Stimulated activated CD4-positive, alpha-beta T cell treated with anti-CD3 and anti-CD28 coated beads, TNF-alpha, amount 100 ng/mL, for 24 hours (primary cell): ENCODE measurements around the gene MAP6.

Experiments
- DNase-seq, 3 experiments: peaks; one replicate each; pipeline ENCODE4 v3.0.0-alpha.2; 2020; ENCODE audit warnings: low read depth in 3 of 3

The MAP6 gene

DNA sequence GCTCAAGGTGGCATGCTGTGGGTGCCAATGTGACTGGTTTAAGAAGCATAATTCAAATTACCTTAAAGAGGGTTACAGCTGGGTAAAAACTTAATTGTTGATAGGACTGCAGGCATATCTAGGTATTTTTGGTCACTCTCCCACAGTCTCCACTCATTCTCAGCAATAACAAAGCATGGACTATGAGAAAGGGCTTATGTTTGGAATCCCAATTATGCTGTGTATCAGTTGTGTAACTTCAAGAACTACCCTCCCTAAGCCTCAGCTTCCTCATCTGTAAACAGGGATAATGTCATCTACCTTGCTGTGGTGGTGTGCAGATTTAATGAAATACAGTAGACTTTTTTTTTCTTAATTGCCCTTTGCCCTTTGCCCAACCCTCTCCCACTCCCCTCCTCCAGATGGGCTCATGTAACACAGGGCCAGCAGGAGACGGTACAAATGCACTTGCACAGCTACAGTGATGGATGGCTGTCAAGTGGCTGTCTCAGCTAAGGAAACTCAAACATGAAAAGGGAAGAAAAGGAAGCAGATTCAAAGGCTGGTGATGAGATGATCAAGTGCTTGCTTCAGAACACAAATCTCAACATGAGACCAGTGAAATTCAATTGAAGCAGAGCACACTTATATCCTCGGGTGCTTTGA is 37.6 kb downstream of the MAP6 start:
- DNase-seq, result no peak

DNA sequence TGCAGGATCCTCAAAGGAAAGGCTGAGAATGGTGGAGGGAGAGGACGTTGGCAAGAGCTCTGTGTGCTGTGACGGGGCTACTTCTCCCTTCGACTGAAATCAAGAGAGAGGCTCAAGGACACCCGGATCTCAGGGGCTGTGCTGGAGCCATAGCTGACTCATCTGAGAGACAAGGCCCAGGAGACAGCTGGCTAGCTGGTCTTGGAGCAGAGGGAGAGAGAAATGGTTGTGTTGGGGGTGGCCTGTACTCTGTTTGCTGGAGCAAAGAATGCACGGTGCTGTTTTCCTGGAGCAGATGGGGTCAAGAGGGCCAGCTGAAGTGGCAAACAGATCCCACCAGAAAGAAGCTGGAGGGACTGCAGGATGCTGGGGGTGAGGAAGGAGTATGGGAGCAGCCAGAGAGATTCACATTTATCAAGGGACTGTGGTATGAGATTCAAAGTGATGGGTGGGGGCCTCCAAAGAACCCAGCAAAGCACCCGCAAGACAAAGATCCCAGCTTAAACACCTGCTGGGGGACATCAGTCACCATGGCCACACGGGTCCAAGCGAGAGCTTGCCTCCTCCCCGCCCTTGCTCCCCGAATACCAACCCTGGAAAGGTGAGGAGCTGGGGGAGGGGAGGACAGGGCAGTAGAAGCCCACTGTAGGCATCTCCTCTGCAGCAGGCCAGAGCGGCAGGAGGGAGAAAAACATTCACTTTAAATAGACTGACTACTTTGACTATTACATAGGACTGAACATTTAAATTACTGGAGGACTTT is 40.8 kb downstream of the MAP6 start:
- DNase-seq, result no peak

DNA sequence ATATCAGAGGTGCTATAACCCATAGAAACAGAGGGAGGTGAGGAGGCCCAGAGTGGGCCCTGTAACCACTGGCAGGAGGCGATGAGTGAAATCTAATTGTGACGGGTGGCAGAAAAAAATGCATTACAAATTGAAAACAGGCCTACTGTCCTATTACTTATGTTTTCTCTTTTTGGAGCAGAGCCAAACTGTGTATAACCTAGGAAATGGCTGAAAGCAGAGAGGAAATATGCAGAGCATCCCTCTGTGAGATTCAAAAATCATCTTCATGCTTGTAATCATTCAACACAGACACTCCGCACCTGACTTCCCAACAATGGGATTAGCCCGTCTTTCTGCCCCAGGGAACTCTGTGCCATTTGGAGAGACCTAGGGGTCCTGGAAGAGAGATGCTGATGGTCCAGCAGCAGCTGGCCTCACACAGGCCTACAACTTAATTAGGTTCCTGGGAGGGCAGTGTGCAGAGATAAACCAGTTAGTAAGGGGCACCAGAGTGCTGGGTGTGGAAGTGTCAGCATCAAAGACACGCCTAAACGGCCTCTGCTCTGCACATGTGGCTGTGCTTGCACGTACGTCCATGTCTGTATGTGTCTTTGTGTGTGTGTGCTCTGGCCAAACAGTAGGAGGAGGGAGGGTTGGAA is 41.8 kb downstream of the MAP6 start:
- DNase-seq, result no peak

DNA sequence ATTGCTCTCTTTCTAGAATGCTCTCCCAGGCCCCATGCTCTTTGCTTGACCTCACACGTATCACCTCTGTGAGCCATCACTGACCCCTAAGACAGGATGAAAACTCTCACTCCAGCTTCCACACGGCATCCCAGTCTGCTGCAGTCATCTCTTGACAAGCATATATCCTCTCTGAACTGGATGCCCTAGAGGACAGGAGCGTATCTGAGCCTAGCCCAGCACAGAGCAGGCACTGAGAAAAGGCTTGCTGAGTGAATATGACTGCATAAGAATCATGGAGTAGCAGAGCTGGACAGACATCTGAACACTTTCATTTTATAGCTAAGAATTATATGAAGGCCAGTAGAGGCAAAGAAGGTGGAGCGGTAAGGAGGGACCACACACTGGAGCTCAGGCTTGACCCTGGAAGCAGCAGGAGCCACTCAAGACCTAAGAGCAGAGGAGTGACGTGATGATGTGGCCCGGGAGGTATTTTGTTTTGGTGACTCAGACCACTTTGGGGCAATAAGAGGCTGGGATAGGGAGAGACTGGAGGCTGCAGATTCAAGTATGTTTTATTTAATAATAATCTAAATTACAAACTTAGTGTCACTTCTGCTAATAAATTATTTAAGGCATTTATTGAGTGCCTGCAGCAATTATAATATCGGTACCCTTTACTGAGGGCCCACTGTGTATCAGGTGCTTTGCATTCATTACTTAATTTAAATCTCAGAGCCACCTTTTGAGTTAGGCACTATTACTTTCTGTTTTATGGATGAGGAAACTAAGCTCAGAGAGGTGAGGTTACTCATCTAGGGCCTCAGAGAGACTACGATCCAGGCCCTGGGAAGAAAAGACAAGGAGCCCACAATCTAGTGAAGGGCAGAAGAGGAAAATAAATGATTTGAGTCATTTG is 42.6 kb downstream of the MAP6 start:
- no peak for DNase-seq

DNA sequence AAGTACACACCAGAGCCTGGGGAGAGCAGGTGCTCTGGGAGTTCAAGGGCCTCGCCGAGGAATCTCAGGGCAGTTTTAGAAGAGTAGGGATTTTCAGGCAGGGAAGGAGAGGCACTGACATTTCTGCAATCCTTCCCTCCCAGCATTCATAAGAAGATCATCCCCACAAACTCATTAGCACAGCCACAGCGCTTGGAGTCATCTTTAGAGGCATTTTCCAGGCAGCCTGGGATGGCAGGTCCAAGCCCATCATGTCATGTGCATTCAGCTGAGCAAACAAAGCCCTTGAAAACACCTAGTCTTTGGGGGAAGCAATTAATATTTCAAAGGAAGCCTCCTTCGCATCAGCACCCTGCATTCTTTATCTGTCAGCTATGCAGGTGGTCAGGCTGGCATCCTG is 43.8 kb downstream of the MAP6 start:
- DNase-seq, result no peak

DNA sequence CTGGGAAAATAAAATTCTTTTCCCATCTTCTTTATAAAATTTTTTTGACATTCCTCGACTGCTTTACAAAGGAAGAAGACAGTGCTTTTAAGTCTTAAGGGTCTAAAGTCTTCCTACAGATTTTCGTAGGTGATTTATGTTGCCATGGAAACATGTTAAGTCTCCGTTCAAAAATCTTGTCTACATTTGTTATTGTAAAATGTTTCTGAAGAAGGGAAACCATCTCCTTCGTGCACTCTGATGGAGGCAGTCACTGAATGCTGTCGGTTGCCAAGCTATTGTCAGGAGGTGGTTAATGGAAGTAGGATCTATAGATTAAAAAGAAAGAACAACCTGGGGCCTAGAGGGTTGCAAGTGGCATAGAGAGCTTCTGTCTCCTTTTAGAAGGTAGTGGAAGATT is 52.6 kb downstream of the MAP6 start:
- DNase-seq, result no peak

DNA sequence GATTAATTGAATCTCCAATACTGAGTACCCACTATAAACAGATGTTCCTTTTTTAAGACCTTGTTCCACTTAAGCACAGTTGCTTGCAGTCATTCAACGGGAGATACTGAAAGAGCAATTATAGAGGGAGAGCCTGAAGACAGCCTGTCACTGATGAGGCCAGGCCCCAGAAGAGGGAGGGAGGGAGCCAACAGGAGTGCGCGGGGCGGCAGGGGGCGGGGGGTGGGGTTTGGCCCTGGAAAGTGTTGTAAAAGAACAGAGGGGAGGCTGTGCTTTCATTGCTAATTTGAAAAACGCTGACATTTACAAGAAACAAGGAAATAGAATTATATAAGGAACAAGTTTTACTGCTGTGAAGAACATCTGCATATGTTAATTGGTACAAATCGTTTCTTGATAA is 53.1 kb downstream of the MAP6 start:
- no peak for DNase-seq

DNA sequence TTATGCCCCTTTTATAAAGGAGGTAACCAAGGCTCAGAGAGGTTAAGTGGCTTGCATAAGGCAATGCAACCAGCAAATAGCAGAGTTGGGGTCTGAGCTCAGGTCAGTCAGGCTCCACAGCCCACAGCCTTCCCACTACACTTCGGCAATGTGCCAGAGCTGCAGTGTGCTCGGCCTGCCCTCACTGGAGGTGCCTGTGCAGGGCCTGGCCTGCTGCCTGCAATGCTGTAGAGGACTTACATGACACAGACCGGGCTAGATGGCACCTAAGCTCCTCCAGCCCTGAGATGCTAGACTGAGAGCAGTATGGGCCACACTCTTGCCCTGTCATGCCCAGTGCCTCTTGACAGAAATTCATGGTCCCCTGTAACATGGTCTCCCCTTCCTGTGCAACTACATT is 57.0 kb downstream of the MAP6 start:
- DNase-seq, result no peak

DNA sequence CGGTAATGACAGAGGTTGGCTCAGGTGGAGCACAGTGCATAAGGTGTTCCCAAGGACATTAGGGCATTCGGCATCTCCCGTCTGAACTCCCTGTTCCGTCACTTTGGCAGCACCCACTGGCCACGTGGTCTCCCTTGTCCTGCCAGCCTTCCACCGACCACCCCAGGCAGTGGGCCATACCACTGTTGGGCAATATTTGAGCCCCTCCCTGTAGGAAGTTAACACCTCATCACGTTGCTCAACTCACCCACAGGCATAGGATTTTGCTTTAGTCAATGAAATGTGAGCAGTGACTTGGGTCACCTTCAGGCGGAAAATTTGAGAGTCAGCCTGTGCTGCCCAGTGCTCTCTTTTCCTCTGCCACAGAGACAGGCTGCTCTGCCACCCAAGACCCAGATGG is 62.7 kb downstream of the MAP6 start:
- DNase-seq, result no peak

DNA sequence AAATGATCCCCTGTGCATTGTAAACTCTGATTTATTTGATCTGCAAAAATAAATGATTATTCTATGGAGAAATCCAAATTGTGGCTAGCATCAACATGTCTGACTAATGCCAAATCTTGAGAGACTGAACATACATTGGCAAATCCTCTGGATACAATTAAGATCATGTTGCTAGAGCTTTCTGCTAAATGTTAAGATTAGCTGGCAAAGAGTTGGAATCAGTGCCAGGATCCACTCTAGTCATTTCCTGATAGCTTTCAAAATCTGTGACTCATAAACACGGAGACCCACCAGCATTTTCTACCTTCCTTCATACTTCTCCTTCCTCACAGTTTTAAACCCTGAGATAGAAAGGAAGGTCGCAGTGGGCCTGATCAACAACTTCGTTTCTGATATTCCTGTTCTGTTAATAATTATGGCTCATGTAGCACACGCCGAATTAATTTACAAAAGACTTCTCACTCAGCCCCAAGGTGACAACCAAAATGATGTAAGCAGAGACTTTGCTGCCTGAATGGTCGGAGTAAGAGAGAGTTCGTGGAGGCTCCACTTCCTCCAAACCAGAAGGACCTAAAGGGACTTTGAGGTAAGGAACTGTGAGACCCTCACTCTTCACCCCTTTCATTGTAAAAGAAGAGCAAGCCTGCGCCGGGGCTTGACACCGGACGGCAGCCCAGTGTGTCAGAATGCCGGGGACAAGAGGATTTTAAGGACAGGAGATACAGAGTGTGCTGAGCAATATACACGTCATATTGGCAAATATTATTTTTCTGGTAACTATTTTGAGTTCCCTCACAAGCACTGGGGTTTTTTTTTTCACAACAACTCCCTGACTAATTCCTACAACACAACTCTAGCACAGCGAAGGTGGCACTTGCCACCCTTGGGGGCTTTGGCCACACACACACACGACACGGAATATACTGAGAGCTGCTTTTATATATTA is 64.8 kb downstream of the MAP6 start:
- no peak for DNase-seq

DNA sequence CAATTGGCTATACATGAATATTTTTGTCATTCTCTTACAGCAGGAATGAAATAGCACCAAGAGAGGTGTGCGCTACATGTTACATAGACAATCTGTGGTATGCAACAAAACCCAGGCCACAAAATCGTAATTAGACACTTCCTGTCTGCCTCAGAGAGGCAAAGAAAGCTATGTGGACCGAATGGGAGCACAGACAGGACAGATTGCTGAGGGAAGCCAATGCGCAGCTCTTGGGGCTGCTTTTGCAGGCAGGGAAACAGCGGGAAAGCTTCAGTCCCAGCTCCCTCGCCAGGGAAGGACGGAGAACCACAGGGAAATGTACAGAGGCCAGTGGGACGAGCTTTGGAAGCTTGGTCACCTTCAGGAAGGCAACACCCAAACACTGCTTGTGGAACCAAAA is 65.9 kb downstream of the MAP6 start:
- no peak for DNase-seq

DNA sequence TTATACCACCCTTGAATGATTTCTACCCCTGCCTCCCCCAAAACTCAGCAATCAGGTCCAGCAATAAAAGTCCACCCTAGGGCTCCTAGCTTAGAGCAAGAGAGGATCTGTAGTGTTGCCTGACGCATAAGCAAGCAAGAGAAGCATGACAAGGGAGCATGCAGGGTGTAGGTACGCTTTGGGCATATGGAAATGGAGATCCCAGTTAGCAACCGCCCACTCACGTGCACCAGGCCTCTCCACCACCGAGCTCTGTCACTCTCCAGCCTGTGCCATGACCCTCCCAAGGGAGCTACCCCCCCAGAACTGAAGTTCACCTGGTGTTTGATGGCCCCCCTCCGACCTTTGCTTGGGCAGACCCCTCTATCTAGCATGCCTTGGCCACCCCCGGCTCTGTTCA is 67.3 kb downstream of the MAP6 start:
- no peak for DNase-seq

DNA sequence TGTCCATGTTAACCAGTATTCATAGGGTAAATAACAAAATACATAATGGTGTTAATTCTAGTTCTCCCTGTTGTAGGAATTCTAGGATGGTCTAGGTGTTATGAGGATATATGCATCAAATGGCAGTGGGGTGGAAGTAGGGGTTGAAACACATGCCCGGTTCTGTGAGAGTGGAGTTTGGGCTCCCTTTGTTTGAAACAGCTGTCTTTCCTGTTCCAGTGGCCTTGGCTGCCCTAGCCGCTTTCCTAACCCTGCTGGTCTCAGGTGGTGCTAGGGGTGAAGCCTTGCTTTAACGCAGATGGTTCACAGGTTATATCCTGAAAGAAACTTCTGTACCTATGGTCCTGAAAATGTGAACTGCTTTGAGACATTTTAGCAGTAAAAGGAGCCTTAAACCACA is 68.5 kb downstream of the MAP6 start:
- no peak for DNase-seq

DNA sequence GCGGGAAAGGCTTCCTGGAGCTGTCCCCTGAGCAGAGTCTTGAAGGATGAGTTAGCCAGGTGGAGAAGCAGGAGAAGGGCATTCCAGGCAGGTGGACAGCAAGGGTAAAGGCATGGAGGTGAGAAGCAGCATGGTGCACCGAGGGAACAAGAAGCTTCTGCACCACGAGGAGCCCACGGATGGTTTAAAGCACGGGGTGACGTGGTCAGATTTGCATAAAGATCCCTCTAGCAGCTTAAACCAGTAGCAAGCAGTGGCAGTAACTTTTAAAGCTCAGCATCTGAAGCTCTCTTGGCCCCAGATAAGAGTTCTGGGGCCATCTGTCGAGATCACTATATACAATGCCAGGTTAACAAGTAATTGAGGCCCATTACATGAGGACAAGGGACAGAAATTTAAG is 69.9 kb downstream of the MAP6 start:
- DNase-seq, result no peak

DNA sequence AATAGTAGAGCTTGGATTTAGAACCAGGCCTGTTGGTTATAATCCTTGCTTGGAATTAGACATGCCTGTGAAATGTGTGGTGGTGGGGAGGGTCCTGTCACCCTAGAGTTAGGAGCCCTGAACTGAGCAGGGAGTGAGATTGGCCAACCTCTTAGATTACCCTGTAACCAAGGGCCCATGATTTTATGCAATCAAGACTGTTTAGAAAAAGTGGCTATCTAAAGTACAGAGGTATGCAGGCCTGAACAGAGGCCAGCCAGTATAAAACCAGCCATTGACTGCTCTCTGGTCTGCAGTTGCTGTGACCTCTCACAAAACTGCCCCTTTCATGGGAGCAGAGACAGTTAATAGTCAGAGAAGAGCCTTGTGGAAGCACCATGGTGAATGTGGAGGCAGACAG is 70.6 kb downstream of the MAP6 start:
- no peak for DNase-seq

DNA sequence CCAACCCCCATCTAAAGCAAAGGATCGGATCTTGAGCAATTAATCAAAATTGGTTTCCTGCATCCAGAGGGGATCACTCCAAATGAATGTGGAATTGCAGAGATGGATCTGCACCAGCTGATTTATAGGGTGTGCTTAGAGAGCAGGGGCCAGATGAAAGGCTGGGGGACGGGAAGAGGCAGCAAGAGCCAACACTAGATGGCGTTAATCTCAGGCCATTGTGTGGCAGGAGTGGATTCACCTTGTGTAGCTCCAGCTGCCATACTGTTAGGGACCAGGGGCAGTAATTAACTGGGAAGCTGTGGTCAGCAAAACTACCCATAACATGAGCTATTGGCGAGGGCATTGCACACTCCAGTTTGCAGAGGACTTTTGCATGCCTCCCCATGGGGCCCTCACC is 71.2 kb downstream of the MAP6 start:
- no peak for DNase-seq

DNA sequence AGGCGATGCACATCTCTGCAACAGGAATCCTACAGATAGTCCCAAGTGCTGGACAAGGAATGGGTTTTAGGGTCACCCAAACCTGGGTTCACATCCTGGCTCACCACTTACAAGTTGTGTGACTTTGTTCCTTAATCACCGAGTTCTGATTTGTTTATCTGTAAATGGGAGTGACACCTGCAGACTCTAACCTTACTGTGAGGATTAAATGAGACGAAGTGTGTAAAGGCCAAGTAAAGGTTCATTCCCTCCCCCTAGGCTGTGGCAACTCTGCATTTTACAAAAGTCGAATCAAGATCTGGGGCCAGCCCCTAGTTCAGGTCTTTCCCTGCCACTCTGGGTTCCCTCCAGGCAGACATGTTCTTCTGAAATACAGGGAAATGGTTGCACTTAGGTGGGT is 71.9 kb downstream of the MAP6 start:
- no peak for DNase-seq

DNA sequence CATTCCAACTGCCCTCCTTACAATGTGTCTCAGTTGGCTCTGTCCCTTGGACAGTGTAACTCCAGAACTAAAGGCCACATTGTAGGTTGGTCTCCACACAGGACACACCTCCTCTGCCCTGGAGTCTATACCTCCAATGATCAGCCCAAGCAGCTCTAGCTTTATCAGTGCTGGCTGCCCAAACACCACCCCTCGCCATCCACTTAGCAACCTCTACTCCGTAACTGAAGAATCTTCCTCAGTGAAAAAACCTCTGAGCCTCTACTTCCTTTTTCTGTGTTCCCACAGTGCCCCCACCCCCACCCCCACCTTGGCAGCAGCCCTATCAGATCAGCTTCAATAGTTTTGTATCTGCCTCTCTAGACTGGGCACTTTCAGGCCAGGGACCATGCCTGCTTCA is 73.4 kb downstream of the MAP6 start:
- DNase-seq, result no peak

DNA sequence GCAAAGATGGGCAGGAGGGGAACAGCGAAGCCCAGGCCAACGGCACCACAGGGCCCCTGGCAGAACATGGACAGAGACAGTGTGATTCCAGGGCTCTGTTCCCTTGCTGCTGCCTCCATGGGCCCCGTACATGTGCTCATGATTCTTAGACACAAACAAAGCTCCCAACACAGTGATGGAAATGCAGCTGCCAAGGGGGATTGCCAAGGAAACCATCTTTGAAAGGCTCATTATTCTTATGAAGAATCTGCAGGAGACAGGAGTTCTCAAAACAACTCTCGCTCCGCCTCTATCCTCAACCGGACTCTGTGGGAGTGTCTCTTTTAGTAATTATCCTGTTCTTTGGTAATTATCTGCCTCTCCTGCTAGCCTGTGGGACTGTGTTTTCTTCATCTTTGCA is 74.6 kb downstream of the MAP6 start:
- no peak for DNase-seq

DNA sequence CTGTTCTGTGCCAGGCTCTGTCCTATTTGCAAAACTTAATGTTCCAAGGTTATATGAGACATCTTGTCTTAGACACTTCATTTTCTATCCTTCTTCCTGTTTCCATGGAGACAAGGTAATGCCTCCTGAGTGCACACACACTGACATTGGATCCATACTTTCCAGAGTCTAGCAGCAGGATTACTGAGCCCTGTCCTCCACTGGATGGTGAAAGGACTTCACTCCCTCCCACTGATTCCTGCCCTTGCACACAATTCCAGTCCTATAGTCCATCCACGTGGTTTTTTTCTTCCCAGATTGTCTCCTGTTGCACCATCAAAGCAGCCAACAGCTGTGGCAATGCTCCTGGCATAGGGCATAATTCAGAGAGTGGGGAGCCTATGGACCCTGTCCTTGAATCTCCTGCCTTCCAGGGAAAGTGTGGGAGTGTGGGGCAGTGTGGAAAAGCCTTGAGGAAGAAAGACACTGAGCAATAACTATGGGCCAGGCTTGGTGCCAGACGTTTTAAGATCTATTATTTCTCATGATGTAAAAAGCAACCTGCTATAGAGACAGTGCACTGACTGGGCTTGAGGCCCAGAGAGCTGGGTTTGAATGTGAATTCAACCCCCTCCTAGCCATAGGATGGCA is 75.4 kb downstream of the MAP6 start:
- no peak for DNase-seq

DNA sequence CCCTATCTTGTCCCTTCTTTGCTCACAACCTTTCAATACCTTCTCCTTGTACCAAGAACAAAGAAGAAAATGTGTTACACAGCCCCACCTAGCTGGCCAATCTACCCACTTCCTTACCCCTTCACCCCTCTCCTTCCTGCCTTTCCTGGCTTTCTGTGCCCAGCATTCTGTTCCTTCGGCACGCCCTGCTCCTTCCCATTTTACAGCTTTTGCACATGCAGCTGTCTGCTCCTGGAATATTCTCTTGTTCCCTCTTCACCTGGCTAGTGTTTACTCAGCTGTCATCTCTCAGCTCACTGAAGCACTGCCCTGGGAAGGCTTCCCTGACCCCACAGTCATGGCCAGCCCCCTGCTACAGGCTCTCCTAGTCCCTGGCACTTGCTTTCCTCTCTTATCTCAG is 76.1 kb downstream of the MAP6 start:
- no peak for DNase-seq
